GM21723 (cell line): ENCODE results near the gene ALDH1A2.
"Not testable (repeated sequence)": the region's sequence is repeated elsewhere in the genome, so short reads cannot be mapped to it uniquely, and the experiment has no call there.

Experiments
- ATAC-seq: cut with Tn5 transposase; IDR thresholded peaks from one replicate; pipeline ENCODE4 v1.9.1; 2021; ENCODE audit warnings: mild to moderate bottlenecking, moderate library complexity; ENCODE audit not compliant: unreplicated experiment

ALDH1A2 gene

DNA sequence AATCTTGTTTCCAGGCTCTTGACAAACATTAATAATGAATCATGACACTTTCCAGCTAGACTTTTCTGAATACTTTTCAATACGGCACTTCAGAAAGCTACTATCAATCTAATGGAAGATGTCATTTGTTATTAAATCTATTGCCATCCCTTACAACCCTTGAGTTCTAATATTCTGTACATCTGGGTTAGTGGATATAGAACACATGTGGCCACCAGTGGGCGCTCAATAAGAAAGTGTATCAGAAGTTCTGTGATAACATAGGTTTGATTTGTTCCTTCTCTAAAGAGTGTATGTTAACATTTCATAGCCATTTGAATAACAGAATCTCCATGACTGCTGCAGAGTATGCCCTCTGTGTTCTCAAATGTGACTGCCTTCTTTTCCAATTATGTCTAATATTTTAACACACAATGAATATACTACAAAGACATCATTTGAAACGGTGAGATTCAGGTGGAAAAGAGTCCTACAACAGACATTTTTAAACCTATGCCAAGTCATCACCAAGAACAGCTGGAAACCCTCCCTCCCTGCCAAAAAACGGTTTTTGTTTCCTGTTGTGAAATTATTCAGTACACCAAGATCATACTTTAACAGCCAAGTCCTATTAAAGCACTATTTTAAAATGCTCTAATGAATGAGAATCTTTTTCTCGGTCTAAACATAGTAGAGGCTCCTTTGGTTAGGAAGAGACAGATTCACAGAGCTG is 22.2 kb downstream of the ALDH1A2 start:
- ATAC-seq: no peak

- no peak for ATAC-seq
Observed at GRCh38 chr15:58042006-58042405, 23.5 kb downstream of the ALDH1A2 start.

GRCh38 chr15:58040150-58040549 is 25.4 kb downstream of the ALDH1A2 start:
- ATAC-seq: no peak

DNA sequence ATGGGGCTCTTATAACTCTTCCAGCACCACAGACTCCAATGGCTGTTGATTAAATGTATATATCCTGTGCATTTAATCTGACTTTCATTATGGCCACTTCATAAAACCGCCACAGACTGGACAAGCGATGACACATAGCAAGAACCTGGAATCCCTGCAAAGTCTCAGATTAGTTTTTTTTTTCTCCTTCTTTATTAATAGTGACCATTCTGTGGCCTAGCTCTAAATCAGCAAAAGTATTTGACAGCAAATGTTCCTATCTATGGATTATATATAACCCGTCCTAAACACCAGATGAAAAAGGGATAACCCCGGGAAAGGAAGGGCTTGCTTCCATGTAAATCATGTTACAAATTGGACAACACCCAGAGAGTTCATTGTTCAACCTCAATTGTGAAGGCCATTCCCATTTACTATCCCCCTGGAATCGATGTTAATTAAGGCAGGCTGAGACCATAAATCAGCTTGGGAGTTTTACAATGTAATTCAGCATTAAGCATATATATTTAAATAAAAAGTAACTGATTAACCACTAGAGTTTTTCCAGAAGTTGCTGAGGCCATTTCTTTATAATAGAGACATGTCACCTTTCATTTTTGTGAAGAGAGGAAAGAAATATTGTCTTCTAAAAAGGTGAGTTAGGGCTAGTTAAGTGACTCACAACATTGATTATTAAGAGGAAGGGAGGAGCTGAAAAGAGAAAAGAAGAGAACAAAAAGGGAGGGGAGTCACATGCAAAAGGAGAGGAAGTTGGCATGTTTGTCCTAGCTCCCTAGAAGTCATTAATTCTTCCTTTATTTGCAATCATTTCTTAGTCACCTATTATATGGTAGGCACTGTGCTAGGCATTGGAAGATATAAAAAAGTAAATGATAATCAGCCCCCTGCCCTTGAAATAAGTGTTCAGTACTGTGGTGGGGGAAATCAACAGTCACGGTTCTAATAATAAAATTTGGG is 26.2 kb downstream of the ALDH1A2 start:
- ATAC-seq: no peak

DNA sequence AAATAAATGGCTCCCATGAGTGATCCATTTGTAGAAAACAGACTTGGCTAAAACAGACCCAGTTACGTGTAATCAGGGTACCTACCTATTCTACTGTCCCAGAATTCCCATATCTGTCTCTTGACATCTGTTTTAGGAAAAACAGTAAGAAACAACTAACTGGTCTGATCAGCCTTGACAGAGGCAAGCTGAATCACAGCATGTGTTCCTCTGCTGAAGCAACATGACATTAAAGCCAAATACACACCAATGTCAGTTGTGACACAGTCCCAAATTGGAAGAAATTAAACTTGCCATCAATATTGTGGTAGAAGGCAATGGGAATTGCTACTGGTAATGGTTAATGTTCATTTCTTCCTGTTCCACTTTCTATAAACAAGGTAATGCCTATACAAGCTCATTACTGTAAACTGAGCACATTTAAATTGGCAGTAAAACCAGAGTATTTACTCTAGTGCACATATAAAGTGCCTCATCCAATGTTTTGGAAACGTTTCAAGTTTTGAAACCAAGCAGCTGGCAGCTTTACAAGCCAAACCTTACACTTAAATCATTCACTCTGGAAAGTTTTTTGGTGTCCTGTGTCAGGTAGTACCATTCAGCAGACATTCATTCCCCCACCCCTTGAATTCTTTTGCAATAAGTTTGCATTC is 27.0 kb downstream of the ALDH1A2 start:
- ATAC-seq: no peak

- ATAC-seq: no peak
Observed at GRCh38 chr15:58037723-58038301, 27.7 kb downstream of the ALDH1A2 start.

GRCh38 chr15:58036579-58036978 is 28.9 kb downstream of the ALDH1A2 start:
- no peak for ATAC-seq

DNA sequence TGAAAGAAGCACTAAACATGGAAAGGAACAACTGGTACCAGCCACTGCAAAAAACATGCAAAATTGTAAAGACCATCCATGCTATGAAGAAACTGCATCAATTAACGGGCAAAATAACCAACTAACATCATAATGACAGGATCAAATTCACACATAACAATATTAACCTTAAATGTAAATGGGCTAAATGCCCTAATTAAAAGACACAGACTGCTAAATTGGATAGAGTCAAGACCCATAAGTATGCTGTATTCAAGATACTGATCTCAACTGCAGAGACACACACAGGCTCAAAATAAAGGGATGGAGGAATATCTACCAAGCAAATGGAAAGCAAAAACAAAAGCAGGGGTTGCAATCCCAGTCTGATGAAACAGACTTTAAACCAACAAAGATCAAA is 37.1 kb downstream of the ALDH1A2 start:
- ATAC-seq: not testable (repeated sequence)

GRCh38 chr15:58026552-58026951 is 39.0 kb downstream of the ALDH1A2 start:
- no peak for ATAC-seq

DNA sequence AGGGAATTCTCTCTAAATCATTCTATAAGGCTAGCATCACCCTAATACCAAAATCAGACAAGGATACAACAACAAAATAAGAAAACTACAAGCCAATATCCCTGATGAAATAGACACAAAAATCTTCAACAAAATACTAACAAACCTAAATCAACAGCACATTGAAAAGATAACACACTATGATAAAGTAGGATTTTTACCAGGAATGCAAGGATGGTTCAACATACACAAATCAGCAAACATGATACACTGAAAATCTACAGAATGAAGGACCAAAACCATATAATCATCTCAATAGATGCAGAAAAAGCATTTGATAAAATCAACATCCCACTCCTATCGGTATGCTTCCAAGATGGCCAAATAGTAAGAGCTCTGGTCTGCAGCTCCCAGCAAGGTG is 39.5 kb downstream of the ALDH1A2 start:
- ATAC-seq: no peak

GRCh38 chr15:58021332-58022230 is 43.9 kb downstream of the ALDH1A2 start:
- no peak for ATAC-seq

GRCh38 chr15:58019503-58020376 is 45.8 kb downstream of the ALDH1A2 start:
- ATAC-seq: no peak

DNA sequence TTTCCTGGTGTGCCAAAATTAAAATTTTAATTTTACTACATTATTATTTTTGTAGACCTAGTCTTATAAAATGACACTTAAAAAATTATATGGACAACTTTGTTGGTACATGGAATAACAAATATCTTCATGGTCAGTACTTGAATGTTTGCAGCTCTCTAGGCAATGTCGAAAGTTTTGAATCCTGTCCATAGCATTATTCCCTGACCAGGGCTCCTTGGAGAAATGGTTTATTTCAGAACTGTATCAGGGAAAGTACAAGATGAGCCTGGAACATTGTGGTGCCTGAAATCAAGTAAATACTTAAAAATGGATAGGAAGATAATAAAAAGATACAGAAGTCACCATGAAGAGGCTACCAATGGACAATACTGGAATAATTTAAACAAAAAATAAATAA is 47.6 kb downstream of the ALDH1A2 start:
- no peak for ATAC-seq

DNA sequence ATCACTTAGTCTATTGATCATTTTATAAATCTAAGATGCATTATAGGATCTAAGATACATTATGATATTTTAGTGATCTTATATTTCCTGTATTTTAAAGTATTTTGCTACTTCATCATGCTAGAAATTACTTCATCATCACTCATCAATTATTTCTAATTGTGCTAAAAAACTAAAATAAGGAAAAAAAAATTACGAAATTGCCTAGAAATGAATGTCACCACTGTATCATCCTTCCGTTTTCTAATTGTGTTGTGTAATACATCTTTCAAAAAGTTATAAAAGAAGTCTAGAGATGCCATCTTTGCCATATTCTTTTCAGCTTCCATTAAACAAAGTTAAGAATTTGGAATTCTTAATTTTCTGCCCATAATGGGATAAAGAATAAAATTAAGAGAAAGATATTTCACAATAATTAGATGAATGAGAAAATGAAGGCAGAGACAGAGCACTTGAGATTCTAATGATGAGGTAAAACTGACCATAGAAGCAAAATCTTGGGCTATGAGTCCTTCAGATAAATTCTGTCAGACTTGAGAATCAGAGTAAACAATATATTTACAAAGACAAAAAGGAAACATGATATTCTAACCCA is 48.8 kb downstream of the ALDH1A2 start:
- ATAC-seq: no peak

DNA sequence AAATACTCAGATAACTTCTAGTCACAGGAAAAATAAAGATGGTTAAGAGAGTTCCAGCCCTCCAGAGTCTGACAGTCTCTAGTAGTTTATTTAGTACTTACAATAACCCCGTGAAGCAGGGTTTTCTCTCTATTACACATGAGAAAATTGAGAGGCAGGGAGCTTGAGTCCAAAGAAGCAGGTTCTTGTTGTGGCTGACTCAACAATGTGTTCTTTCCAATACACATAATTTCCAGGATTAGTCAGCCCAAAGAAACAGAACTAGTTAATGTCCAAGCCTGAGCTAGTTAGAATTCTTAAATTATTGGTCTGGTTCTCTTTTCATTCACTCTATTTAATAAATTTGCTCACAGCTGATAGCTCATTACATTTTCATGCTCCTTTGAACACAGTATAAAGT is 49.9 kb downstream of the ALDH1A2 start:
- no peak for ATAC-seq

DNA sequence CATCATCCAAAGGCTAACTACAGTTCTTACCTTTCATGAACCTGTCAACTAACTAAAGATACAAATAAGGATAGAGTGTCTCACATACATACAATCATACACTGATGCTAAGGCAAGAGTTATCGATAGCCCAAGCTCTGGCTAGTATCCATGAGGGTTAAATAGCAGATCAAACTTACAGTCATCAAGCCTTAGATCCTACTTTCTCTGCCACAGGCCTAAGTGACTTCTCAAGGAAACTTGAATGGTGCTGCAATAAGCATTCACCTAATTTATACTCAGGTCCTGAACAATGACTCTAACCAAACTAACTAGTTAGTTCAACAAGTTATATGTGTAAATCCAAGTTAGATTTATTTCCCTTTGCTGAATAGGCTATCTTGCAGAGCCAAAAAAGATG is 51.0 kb downstream of the ALDH1A2 start:
- no peak for ATAC-seq

DNA sequence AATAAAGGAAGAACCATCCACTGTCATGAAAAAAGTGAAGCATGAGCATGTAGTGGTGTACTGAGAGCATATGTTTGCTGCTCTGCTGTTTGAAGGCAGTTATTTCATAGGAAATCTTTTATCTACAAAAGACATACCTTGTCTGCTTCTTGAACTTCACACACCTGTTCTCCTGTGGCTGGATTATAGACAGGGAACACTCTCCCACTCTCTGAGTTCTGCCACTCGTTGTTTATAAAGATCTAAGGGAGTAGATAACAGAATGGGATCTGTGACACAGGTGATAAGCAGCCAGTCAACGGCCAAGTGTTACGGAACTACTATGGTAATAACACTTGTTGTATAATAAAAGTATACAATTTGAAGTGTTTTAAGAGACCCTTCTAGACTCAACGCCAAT is 51.5 kb downstream of the ALDH1A2 start:
- ATAC-seq: no peak

DNA sequence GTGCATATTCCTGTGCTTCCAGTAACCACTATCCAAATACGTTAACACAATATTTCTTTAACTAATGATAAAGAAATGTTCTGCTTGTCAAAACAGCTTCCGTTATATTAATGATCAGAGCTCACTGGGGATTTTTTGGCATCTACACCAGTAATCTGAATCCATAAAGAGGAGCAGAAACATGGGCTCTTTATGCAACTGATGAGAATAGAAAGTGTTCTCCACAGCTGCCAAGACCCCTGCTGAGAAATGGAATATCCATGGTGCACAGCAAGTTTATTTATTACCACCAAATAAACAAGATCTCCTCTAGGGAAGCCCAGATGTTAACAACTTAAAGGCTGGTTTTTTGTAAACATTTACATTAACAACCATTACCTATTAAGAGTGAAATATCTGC is 54.5 kb downstream of the ALDH1A2 start:
- ATAC-seq: no peak

GRCh38 chr15:58003810-58004209 is 61.7 kb downstream of the ALDH1A2 start:
- no peak for ATAC-seq
